HG02571 (cell line): ENCODE results near the gene ARHGEF38.

ENCODE experiments used
- ATAC-seq: cut with Tn5 transposase; IDR thresholded peaks from one replicate; pipeline ENCODE4 v1.9.1; 2021; ENCODE audit warnings: mild to moderate bottlenecking, moderate library complexity; ENCODE audit not compliant: unreplicated experiment

The ARHGEF38 gene

GRCh38 chr4:105551965-105552746 lies at the start of gene ARHGEF38:
ARHGEF38 (plus strand) TSS chr4:105552620; CDS start chr4:105552766, 146 bp downstream.
- ATAC-seq: no peak

- ATAC-seq: no peak
These were observed 48.9 kb upstream of the ARHGEF38 start for GRCh38 chr4:105503484-105503883.

GRCh38 chr4:105504744-105505143 lies 47.7 kb upstream of the ARHGEF38 start:
- no peak for ATAC-seq

- peak; percentile 75 for ATAC-seq
These were observed 43.1 kb upstream of the ARHGEF38 start for GRCh38 chr4:105509291-105509690.

GRCh38 chr4:105509714-105510113 lies 42.7 kb upstream of the ARHGEF38 start:
- ATAC-seq: no peak

GRCh38 chr4:105510245-105510644 lies 42.2 kb upstream of the ARHGEF38 start:
- no peak for ATAC-seq

GRCh38 chr4:105520819-105521790 lies 31.3 kb upstream of the ARHGEF38 start:
- ATAC-seq: no peak

- ATAC-seq: no peak
These were observed 25.8 kb upstream of the ARHGEF38 start for GRCh38 chr4:105526656-105527055.

- ATAC-seq: no peak
These were observed 25.3 kb upstream of the ARHGEF38 start for GRCh38 chr4:105527081-105527480.

- ATAC-seq: no peak
These were observed 15.8 kb upstream of the ARHGEF38 start for GRCh38 chr4:105536601-105537000.

- no peak for ATAC-seq
These were observed 11.0 kb upstream of the ARHGEF38 start for GRCh38 chr4:105541420-105541819.

- no peak for ATAC-seq
These were observed 10.4 kb upstream of the ARHGEF38 start for GRCh38 chr4:105542039-105542438.

- ATAC-seq: no peak
These were observed 9.1 kb upstream of the ARHGEF38 start for GRCh38 chr4:105543346-105543745.

- ATAC-seq: no peak
These were observed 8.5 kb upstream of the ARHGEF38 start for GRCh38 chr4:105543881-105544280.

GRCh38 chr4:105544520-105545286 lies 7.7 kb upstream of the ARHGEF38 start:
- ATAC-seq: no peak

- ATAC-seq: no peak
These were observed 6.3 kb upstream of the ARHGEF38 start for GRCh38 chr4:105546086-105546485.

- ATAC-seq: no peak
These were observed 4.7 kb upstream of the ARHGEF38 start for GRCh38 chr4:105547769-105548168.

GRCh38 chr4:105548483-105548882 lies 3.9 kb upstream of the ARHGEF38 start:
- no peak for ATAC-seq

- ATAC-seq: no peak
These were observed 1.8 kb upstream of the ARHGEF38 start for GRCh38 chr4:105550641-105551040.

GRCh38 chr4:105555409-105555808 lies 3.0 kb downstream of the ARHGEF38 start:
- ATAC-seq: no peak

- ATAC-seq: no peak
These were observed 3.8 kb downstream of the ARHGEF38 start for GRCh38 chr4:105556206-105556605.
